Renal cortical epithelial cell (primary cell): ENCODE measurements around the gene NDC80. TPM values are rescaled to one million over a fixed set of nuclear protein-coding genes. Genes with fewer than 3 reads are reported as not detected.
"Not testable (repeated sequence)": the region's sequence is repeated elsewhere in the genome, so short reads cannot be mapped to it uniquely, and the experiment has no call there.

ENCODE experiments used
- DNase-seq: peaks from one replicate; pipeline ENCODE4 v3.0.0-alpha.2; 2011; ENCODE audit warnings: low read depth
- total RNA-seq: library from RNA; depleted of rRNA; stranded (reverse); fragments of >200 nt; gene quantifications from 2 replicates; pipeline ENCODE4 v1.2.3, GENCODE V29; 2014

NDC80 gene
- total RNA-seq, 1 donor from 2014 or later = 1.1 TPM

- no peak for DNase-seq
These were observed 53.9 kb downstream of the NDC80 start for GRCh38 chr18:2625217-2625616.

GRCh38 chr18:2627821-2628276, 56.5 kb downstream of the NDC80 start:
- peak; percentile 83 for DNase-seq

GRCh38 chr18:2629003-2629402, 57.6 kb downstream of the NDC80 start:
- DNase-seq = no peak

- no peak for DNase-seq
These were observed 64.2 kb downstream of the NDC80 start for GRCh38 chr18:2635586-2635985.

- no peak for DNase-seq
These were observed 64.8 kb downstream of the NDC80 start for GRCh38 chr18:2636126-2636631.

- peak; percentile 11 for DNase-seq
These were observed 70.3 kb downstream of the NDC80 start for GRCh38 chr18:2641638-2642037.

GRCh38 chr18:2642771-2643170, 71.4 kb downstream of the NDC80 start:
- no peak for DNase-seq

GRCh38 chr18:2644535-2644934, 73.2 kb downstream of the NDC80 start:
- DNase-seq = no peak

- peak; percentile 7 for DNase-seq
These were observed 80.6 kb downstream of the NDC80 start for GRCh38 chr18:2651981-2652380.

- DNase-seq = no peak
These were observed 82.1 kb downstream of the NDC80 start for GRCh38 chr18:2653467-2653866.

GRCh38 chr18:2654169-2654927, 83.0 kb downstream of the NDC80 start:
- DNase-seq = peak; percentile 44

- DNase-seq = no peak
These were observed 83.5 kb downstream of the NDC80 start for GRCh38 chr18:2654928-2655177.

- peak; percentile 40 for DNase-seq
These were observed 84.0 kb downstream of the NDC80 start, which contains the start of gene SMCHD1 for GRCh38 chr18:2655178-2655953. Gene SMCHD1 (plus strand): TSS chr18:2655726. CDS start chr18:2656076, 350 bp downstream.

- peak; percentile 6 for DNase-seq
These were observed 84.5 kb downstream of the NDC80 start for GRCh38 chr18:2655954-2656236.

- peak; percentile 18 for DNase-seq
These were observed 85.1 kb downstream of the NDC80 start for GRCh38 chr18:2656237-2656980.

- no peak for DNase-seq
These were observed 85.7 kb downstream of the NDC80 start for GRCh38 chr18:2656981-2657512.

- peak; percentile 76 for DNase-seq
These were observed 86.6 kb downstream of the NDC80 start for GRCh38 chr18:2657788-2658458.

GRCh38 chr18:2660849-2661248, 89.5 kb downstream of the NDC80 start:
- not testable (repeated sequence) for DNase-seq

GRCh38 chr18:2662288-2662687, 90.9 kb downstream of the NDC80 start:
- not testable (repeated sequence) for DNase-seq

- no peak for DNase-seq
These were observed 91.6 kb downstream of the NDC80 start for GRCh38 chr18:2662990-2663389.
